Testis (tissue), 3 donors: Measurements from ENCODE around the gene CHCHD5. TPM values are rescaled to one million over a fixed set of nuclear protein-coding genes. Genes with fewer than 3 reads are reported as not detected.

Experiments
- DNase-seq: peaks from one replicate; pipeline ENCODE4 v3.0.0-alpha.2; 2019
- H3K27ac ChIP-seq, 2 donors: fragments of 200-600 bp; sonication (generic); one replicate each; pipeline ENCODE4 v1.5.1; 2019
- H3K27me3 ChIP-seq: fragments of 200-600 bp; sonication (generic); one replicate; pipeline ENCODE4 v1.5.1; 2019
- H3K36me3 ChIP-seq: fragments of 200-600 bp; sonication (generic); one replicate; pipeline ENCODE4 v1.5.1; 2017; ENCODE audit warnings: low read depth; ENCODE audit errors: missing control alignments
- H3K4me1 ChIP-seq: fragments of 200-600 bp; sonication (generic); one replicate; pipeline ENCODE4 v1.5.1; 2019
- H3K4me3 ChIP-seq, 2 donors: fragments of 200-600 bp; sonication (generic); one replicate each; pipeline ENCODE4 v1.5.1; 2017 to 2019
- H3K9me3 ChIP-seq: fragments of 200-600 bp; sonication (generic); one replicate; pipeline ENCODE4 v1.5.1; 2017
- CTCF ChIP-seq, 3 experiments: fragments of 450-650 bp in 2 of 3; fragments of 200-600 bp in 1 of 3; sonication (generic) in 1 of 3; IDR thresholded peaks; one replicate each; pipeline ENCODE4 v1.5.1; 2016 to 2019; ENCODE audit warnings: antibody characterized with exemption in 3 of 3, mild to moderate bottlenecking in 2 of 3, moderate library complexity in 1 of 3
- POLR2A ChIP-seq: fragments of 450-650 bp; IDR thresholded peaks from one replicate; pipeline ENCODE4 v1.6.1; 2017; ENCODE audit warnings: antibody characterized with exemption, mild to moderate bottlenecking, moderate library complexity
- WGBS, 2 donors: methylation state at CpG; one replicate each; pipeline ENCODE4 v1.1.5; 2018; 5-methylcytosine and 5-hydroxymethylcytosine counted together
- intact Hi-C: fragments of 100-400 bp; cut with DNase I; formaldehyde crosslinking; loops from one replicate; pipeline ENCODE4 v1.15.1; 2023; ENCODE audit warnings: low total_unique reads
- polyA plus RNA-seq: library from polyadenylated mRNA; stranded (reverse); fragments of 350-450 nt; fragmentation: Illumina TruSeq; extraction: RNeasy Lipid Tissue Mini Kit (QIAGEN cat#74804); gene quantifications from one replicate; pipeline ENCODE4 v1.2.3, GENCODE V29; 2014; ENCODE audit warnings: low read depth, low replicate concordance; ENCODE audit not compliant: insufficient read depth
- total RNA-seq, 2 donors: library from RNA; depleted of rRNA; stranded (reverse); fragments of >200 nt; gene quantifications; one replicate each; pipeline ENCODE4 v1.2.3, GENCODE V29; 2016

Gene CHCHD5
- total and polyA plus RNA-seq, 3 donors from 2014 or later: 49.0 to 98.9 (median 51.3) TPM

GRCh38 chr2:112541315-112542122 lies 42.9 kb upstream of the CHCHD5 start:
- H3K4me1 ChIP-seq: peaks cover 9% of the 10 kb centered on the region
- H3K27me3 ChIP-seq: no peaks in the 10 kb centered on the region
- H3K27ac ChIP-seq: peak overlapping the region; percentile 85 to 92
- H3K36me3 ChIP-seq: no peaks in the 10 kb centered on the region
- DNase-seq: peak; percentile 78
- intact Hi-C loops: no loop called here
- no peaks in the 10 kb centered on the region for H3K9me3 ChIP-seq
- WGBS, 2 donors: 11 to 13% methylated on average over 26 to 34 of the region's 34 CpGs
- TF ChIP-seq POLR2A: no peak
- TF ChIP-seq CTCF (IDR thresholded peaks at IDR 0.05): no peak
- peak overlapping the region; percentile 84 to 90 for H3K4me3 ChIP-seq

DNA sequence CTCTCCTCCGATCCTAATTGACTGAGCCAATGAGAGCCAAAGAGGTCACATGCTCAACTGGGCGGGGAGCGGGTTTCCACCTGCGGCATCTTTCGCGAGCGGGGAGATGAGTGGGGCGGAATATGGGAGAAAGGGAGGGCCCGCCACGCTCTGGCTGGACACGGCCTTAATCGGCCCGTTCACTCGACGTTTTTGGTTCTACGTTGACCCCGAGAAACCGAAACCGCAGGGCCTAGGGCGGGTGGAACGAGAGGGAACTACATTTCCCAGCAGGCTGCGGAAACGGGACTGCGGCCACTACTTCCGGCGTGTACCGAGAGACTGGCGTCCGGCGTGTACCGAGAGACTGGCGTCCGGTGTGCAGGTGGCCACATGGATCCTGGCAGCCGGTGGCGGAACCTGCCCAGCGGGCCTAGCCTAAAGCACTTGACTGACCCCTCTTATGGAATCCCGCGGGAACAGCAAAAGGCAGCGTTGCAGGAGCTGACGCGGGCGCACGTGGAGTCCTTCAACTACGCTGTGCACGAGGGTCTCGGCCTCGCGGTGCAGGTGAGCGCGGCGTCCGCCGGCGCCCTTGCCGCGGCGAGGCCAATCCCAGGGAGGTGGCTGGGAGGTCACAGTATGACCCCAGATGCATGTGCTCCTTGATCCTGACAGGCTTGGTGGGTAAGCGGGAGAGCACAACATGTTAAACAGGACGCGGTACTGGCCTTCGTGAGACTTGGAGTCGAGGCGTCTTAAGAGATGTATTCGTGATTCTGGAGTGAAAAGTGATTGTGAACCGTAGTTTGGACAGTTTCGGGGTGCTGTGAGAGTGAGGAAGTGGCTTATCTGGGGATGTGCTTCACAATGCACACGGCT lies 42.1 kb upstream of the CHCHD5 start, which contains the start of gene POLR1B:
Gene POLR1B (plus strand): TSS at position 343 of the 861 bp plus-strand sequence. CDS start 30 bp downstream, at position 373.
- intact Hi-C loops: no loop called here
- H3K27me3 ChIP-seq: no peaks in the 10 kb centered on the region
- H3K4me3 ChIP-seq: peak within 1 kb of the TSS; percentile 84 to 90
- no peaks in the 10 kb centered on the region for H3K9me3 ChIP-seq
- WGBS, 2 donors: 1 to 2% methylated on average over 20 to 62 of the region's 67 CpGs
- peak; percentile 93 for DNase-seq
- peaks cover 9% of the 10 kb centered on the region for H3K4me1 ChIP-seq
- peak within 1 kb of the TSS; percentile 85 to 92 for H3K27ac ChIP-seq
- TF ChIP-seq POLR2A: no peak
- TF ChIP-seq CTCF (IDR thresholded peaks at IDR 0.05): no peak
- no peaks in the 10 kb centered on the region for H3K36me3 ChIP-seq

DNA sequence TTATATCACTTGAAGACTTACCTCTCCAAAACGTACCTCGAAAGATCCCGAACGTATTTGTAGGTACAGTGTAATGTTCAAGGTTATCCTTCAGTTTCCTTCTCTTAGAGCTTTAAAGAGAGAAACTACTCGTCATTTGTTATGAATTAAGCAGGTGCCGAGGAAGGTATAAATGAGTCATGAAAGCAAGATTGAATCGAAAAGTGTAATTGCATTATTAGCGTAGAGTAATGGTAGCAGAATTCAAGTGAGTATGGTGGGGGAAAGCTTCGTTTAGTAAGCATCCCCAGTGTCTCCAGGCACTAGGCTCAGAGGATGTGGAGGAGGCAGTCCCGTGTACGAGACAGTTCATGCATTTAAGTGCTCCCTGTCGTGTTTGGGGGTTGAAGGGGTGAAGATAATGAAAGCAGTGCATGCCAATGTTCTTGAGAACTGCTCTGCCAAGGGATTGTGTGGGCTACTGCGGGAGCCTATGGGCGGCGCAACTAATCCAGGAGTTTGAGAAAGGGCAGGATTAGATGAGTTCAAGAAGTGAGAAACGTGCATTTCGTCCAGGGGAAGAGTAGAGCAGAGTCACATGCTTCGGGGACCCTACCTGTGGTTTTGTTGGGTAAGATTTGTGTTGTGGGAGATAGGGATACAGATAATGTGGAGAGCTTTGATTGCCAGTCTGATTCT lies 41.3 kb upstream of the CHCHD5 start:
- Histone ChIP-seq H3K9me3 (no peaks in the 10 kb centered on the region), H3K27ac (no peak overlapping the region), H3K4me3 (peak overlapping the region; percentile 84 to 90), H3K27me3 (no peaks in the 10 kb centered on the region), H3K4me1 (peaks cover 9% of the 10 kb centered on the region), H3K36me3 (no peaks in the 10 kb centered on the region)
- intact Hi-C loops: no loop called here
- 6% methylated on average over 18 of the region's 18 CpGs for WGBS, 2 donors
- DNase-seq: no peak
- TF ChIP-seq POLR2A (no peak), CTCF (IDR thresholded peaks at IDR 0.05) (no peak)

DNA sequence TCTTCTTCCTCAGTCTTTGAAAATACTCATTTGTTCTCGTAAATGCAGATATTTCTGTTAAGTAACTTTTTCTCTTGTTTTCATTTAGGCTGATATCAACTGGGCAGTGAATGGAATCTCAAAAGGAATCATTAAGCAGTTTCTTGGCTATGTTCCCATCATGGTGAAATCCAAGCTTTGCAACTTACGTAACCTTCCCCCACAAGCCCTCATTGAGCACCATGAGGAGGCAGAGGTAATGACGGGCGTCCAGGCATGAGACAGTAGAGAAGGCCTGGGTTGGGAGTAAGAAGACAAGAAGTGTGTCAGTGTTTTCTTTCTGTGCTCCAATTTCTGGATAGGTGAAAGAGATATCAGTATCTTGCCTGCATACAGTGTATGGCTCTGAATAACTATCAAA lies 37.1 kb upstream of the CHCHD5 start:
- H3K36me3 ChIP-seq: no peaks in the 10 kb centered on the region

More for the DNA sequence above, 37.1 kb upstream of the CHCHD5 start:
- H3K27ac ChIP-seq: no peak overlapping the region
- H3K4me3 ChIP-seq: no peak overlapping the region
- no peaks in the 10 kb centered on the region for H3K9me3 ChIP-seq
- WGBS, 2 donors: 89 to 91% methylated on average over 4 of the region's 4 CpGs
- no peak for DNase-seq
- H3K4me1 ChIP-seq: peaks cover 9% of the 10 kb centered on the region
- intact Hi-C loops: no loop called here
- TF ChIP-seq CTCF (IDR thresholded peaks at IDR 0.05) (no peak), POLR2A (no peak)
- no peaks in the 10 kb centered on the region for H3K27me3 ChIP-seq
